GM12801 (cell line): ENCODE results near the gene PIK3C3.

ENCODE experiments used
- CTCF ChIP-seq: IDR thresholded peaks from one replicate; pipeline ENCODE4 v1.5.1; 2011; ENCODE audit warnings: control low read depth; ENCODE audit not compliant: insufficient read length; ENCODE audit errors: extremely low read depth

The PIK3C3 gene

GRCh38 chr18:42025491-42025890 lies 70.5 kb downstream of the PIK3C3 start:
- TF ChIP-seq CTCF: no peak

GRCh38 chr18:42025974-42026625 lies 71.1 kb downstream of the PIK3C3 start:
- TF ChIP-seq CTCF: no peak

- TF ChIP-seq CTCF: no peak
Observed at GRCh38 chr18:42028247-42028832, 73.3 kb downstream of the PIK3C3 start.

- no peak for TF ChIP-seq CTCF
Observed at GRCh38 chr18:42029092-42029491, 74.1 kb downstream of the PIK3C3 start.

GRCh38 chr18:42030586-42031182 lies 75.7 kb downstream of the PIK3C3 start:
- no peak for TF ChIP-seq CTCF

GRCh38 chr18:42032447-42032846 lies 77.4 kb downstream of the PIK3C3 start:
- TF ChIP-seq CTCF: no peak

- TF ChIP-seq CTCF: no peak
Observed at GRCh38 chr18:42033137-42033810, 78.2 kb downstream of the PIK3C3 start.
